HEK293 (cell line): Measurements from ENCODE around the gene SOCS1.
A peak's percentile ranks its signal among the peaks of the same experiment; 100 is the strongest.

ENCODE experiments used
- CTCF ChIA-PET: fragments of 350-600 bp; formaldehyde crosslinking; extraction: SDS; loops from one replicate; lab custom pipeline; 2021; ENCODE audit warnings: antibody characterized with exemption; lab: Yijun Ruan, JAX
- POLR2A ChIA-PET: fragments of 300-600 bp; formaldehyde crosslinking; extraction: SDS; loops from one replicate; lab custom pipeline; 2020; ENCODE audit warnings: antibody characterized with exemption, inconsistent platforms; lab: Yijun Ruan, JAX
- H3K27ac ChIP-seq: fragments of 200-500 bp; sonication (Bioruptor generic); 2 replicates; pipeline ENCODE4 v1.5.1; 2014; ENCODE audit warnings: low read depth, low read length, control low read depth, inconsistent platforms; ENCODE audit errors: extremely low read depth
- H3K36me3 ChIP-seq, 2 experiments: fragments of 200-500 bp in 1 of 2; sonication (Bioruptor generic) in 1 of 2; 1 replicate in 1 of 2; 2 replicates in 1 of 2; pipeline ENCODE4 v1.5.1; 2014 to 2017; ENCODE audit warnings: inconsistent platforms in 2 of 2, low read length in 2 of 2; ENCODE audit not compliant: control insufficient read depth in 2 of 2, insufficient read depth in 1 of 2
- H3K4me1 ChIP-seq: fragments of 200-500 bp; sonication (Bioruptor generic); 2 replicates; pipeline ENCODE4 v1.5.1; 2014; ENCODE audit warnings: mild to moderate bottlenecking, low read length, inconsistent platforms; ENCODE audit not compliant: control insufficient read depth, insufficient read depth
- H3K4me3 ChIP-seq: 2 replicates; pipeline ENCODE4 v1.5.1; 2011; ENCODE audit warnings: low read depth, mild to moderate bottlenecking, control low read depth, low read length, moderate library complexity
- H3K9me3 ChIP-seq: fragments of 200-500 bp; sonication (Bioruptor generic); 2 replicates; pipeline ENCODE4 v1.5.1; 2014; ENCODE audit warnings: low read depth, low read length, inconsistent platforms; ENCODE audit not compliant: control insufficient read depth, insufficient read depth
- GFI1B ChIP-seq: fragments of 450-650 bp; formaldehyde crosslinking; IDR thresholded peaks from 2 replicates; pipeline ENCODE4 v1.5.1; 2016; ENCODE audit warnings: missing biosample characterization, missing genetic modification characterization
- GLIS1 ChIP-seq: fragments of 450-650 bp; formaldehyde crosslinking; IDR thresholded peaks from 2 replicates; pipeline ENCODE4 v1.5.1; 2016; ENCODE audit warnings: missing biosample characterization, missing genetic modification characterization
- KLF7 ChIP-seq: fragments of 450-650 bp; formaldehyde crosslinking; IDR thresholded peaks from 2 replicates; pipeline ENCODE4 v1.5.1; 2016; ENCODE audit warnings: missing biosample characterization, missing genetic modification characterization, borderline replicate concordance
- MYNN ChIP-seq: fragments of 450-650 bp; formaldehyde crosslinking; IDR thresholded peaks from 2 replicates; pipeline ENCODE4 v1.5.1; 2016; ENCODE audit warnings: missing biosample characterization, missing genetic modification characterization, borderline replicate concordance
- SALL2 ChIP-seq: fragments of 450-650 bp; formaldehyde crosslinking; IDR thresholded peaks from 2 replicates; pipeline ENCODE4 v1.5.0; 2017; ENCODE audit warnings: missing biosample characterization, mild to moderate bottlenecking, missing genetic modification characterization, borderline replicate concordance
- SCRT2 ChIP-seq: fragments of 450-650 bp; formaldehyde crosslinking; IDR thresholded peaks from 2 replicates; pipeline ENCODE4 v1.5.1; 2016; ENCODE audit warnings: missing biosample characterization, missing genetic modification characterization
- TSHZ1 ChIP-seq: fragments of 450-650 bp; formaldehyde crosslinking; IDR thresholded peaks from 2 replicates; pipeline ENCODE4 v1.5.1; 2016; ENCODE audit warnings: missing biosample characterization, missing genetic modification characterization, borderline replicate concordance
- WT1 ChIP-seq: fragments of 450-650 bp; formaldehyde crosslinking; IDR thresholded peaks from 2 replicates; pipeline ENCODE4 v1.5.1; 2016; ENCODE audit warnings: missing biosample characterization, missing genetic modification characterization
- ZBTB48 ChIP-seq: fragments of 450-650 bp; formaldehyde crosslinking; IDR thresholded peaks from 2 replicates; pipeline ENCODE4 v1.5.1; 2016; ENCODE audit warnings: missing biosample characterization, missing genetic modification characterization
- ZBTB7A ChIP-seq: fragments of 450-650 bp; formaldehyde crosslinking; IDR thresholded peaks from 2 replicates; pipeline ENCODE4 v1.5.1; 2016; ENCODE audit warnings: low read depth, missing biosample characterization, missing genetic modification characterization
- ZEB2 ChIP-seq: fragments of 450-650 bp; formaldehyde crosslinking; IDR thresholded peaks from 2 replicates; pipeline ENCODE4 v1.5.1; 2016; ENCODE audit warnings: missing biosample characterization, missing genetic modification characterization
- ZFP69B ChIP-seq: fragments of 450-650 bp; formaldehyde crosslinking; IDR thresholded peaks from 2 replicates; pipeline ENCODE4 v1.5.1; 2016; ENCODE audit warnings: missing biosample characterization, missing genetic modification characterization
- ZNF10 ChIP-seq: fragments of 450-650 bp; formaldehyde crosslinking; IDR thresholded peaks from 2 replicates; pipeline ENCODE4 v1.5.1; 2017; ENCODE audit warnings: missing biosample characterization, missing genetic modification characterization
- ZNF140 ChIP-seq: fragments of 450-650 bp; formaldehyde crosslinking; IDR thresholded peaks from 2 replicates; pipeline ENCODE4 v1.5.1; 2016; ENCODE audit warnings: missing biosample characterization, missing genetic modification characterization
- ZNF146 ChIP-seq: fragments of 450-650 bp; formaldehyde crosslinking; IDR thresholded peaks from 2 replicates; pipeline ENCODE4 v1.5.1; 2016; ENCODE audit warnings: missing biosample characterization, missing genetic modification characterization
- ZNF211 ChIP-seq: fragments of 450-650 bp; formaldehyde crosslinking; IDR thresholded peaks from 2 replicates; pipeline ENCODE4 v1.5.1; 2016; ENCODE audit warnings: low read depth, missing biosample characterization, missing genetic modification characterization
- ZNF221 ChIP-seq: fragments of 450-650 bp; formaldehyde crosslinking; IDR thresholded peaks from 2 replicates; pipeline ENCODE4 v1.5.1; 2017; ENCODE audit warnings: missing biosample characterization, missing genetic modification characterization, borderline replicate concordance
- ZNF24 ChIP-seq: fragments of 450-650 bp; formaldehyde crosslinking; IDR thresholded peaks from 2 replicates; pipeline ENCODE4 v1.5.1; 2016; ENCODE audit warnings: missing biosample characterization, missing genetic modification characterization
- ZNF248 ChIP-seq: fragments of 450-650 bp; formaldehyde crosslinking; IDR thresholded peaks from 2 replicates; pipeline ENCODE4 v1.5.1; 2017; ENCODE audit warnings: missing biosample characterization, missing genetic modification characterization
- ZNF335 ChIP-seq: fragments of 450-650 bp; formaldehyde crosslinking; conservative IDR thresholded peaks from 2 replicates; pipeline ENCODE4 v1.5.1; 2016; ENCODE audit warnings: missing biosample characterization, missing genetic modification characterization
- ZNF362 ChIP-seq: fragments of 450-650 bp; formaldehyde crosslinking; IDR thresholded peaks from 2 replicates; pipeline ENCODE4 v1.5.1; 2016; ENCODE audit warnings: missing biosample characterization, missing genetic modification characterization
- ZNF473 ChIP-seq: fragments of 450-650 bp; formaldehyde crosslinking; IDR thresholded peaks from 2 replicates; pipeline ENCODE4 v1.5.1; 2017; ENCODE audit warnings: missing biosample characterization, missing genetic modification characterization
- ZNF529 ChIP-seq: fragments of 450-650 bp; formaldehyde crosslinking; IDR thresholded peaks from 2 replicates; pipeline ENCODE4 v1.5.1; 2017; ENCODE audit warnings: missing genetic modification characterization, missing biosample characterization; ENCODE audit not compliant: insufficient replicate concordance
- ZNF530 ChIP-seq: fragments of 450-650 bp; formaldehyde crosslinking; IDR thresholded peaks from 2 replicates; pipeline ENCODE4 v1.5.1; 2016; ENCODE audit warnings: low read depth, missing biosample characterization, missing genetic modification characterization
- ZNF561 ChIP-seq: fragments of 450-650 bp; IDR thresholded peaks from 2 replicates; pipeline ENCODE4 v1.5.1; 2018; ENCODE audit warnings: missing biosample characterization, missing genetic modification characterization, borderline replicate concordance
- ZNF692 ChIP-seq: fragments of 450-650 bp; formaldehyde crosslinking; IDR thresholded peaks from 2 replicates; pipeline ENCODE4 v1.5.1; 2016; ENCODE audit warnings: missing biosample characterization, missing genetic modification characterization
- ZSCAN18 ChIP-seq: fragments of 450-650 bp; formaldehyde crosslinking; IDR thresholded peaks from 2 replicates; pipeline ENCODE4 v1.5.1; 2016; ENCODE audit warnings: missing biosample characterization, missing genetic modification characterization
- TF ChIP-seq, protein P1 (sequence below): fragments of 450-650 bp; formaldehyde crosslinking; IDR thresholded peaks from 2 replicates; pipeline ENCODE4 v1.5.1; 2016; ENCODE audit warnings: missing biosample characterization, missing genetic modification characterization

SOCS1 gene

GRCh38 chr16:11254913-11255736 lies 879 bp downstream of the SOCS1 start:
- peak overlapping the region; percentile 54 for H3K4me3 ChIP-seq
- peaks cover 5% of the 10 kb centered on the region; the same call in 1 of the 2 replicates for H3K4me1 ChIP-seq
- ChIA-PET POLR2A (interaction anchor here (0.5 to 2.5 kb wide), 54 partner anchors 11 to 584 kb away, joined by 3 to 19 read pairs (median 4); partner anchors contain the start of genes CLEC16A, DEXI, PRM2 and PRM3), CTCF (interaction anchor here (0.5 to 6.8 kb wide), 30 partner anchors 9 to 1215 kb away, joined by 3 to 58 read pairs (median 4); partner anchors contain the start of gene CLEC16A)
- no peak overlapping the region for H3K27ac ChIP-seq
- no peaks in the 10 kb centered on the region for H3K36me3 ChIP-seq
- no peaks in the 10 kb centered on the region for H3K9me3 ChIP-seq
- TF ChIP-seq ZNF362 (no peak), ZNF211 (tag by site-specific recombination) (no peak), ZNF221 (tag by site-specific recombination) (no peak), GFI1B (tag by site-specific recombination) (no peak), ZNF473 (tag by site-specific recombination) (no peak), ZNF561 (tag by site-specific recombination) (no peak), MYNN (no peak), ZNF140 (tag by site-specific recombination) (no peak), ZNF146 (tag by site-specific recombination) (no peak), KLF7 (tag by site-specific recombination) (no peak), ZNF529 (tag by site-specific recombination) (no peak), GLIS1 (tag by site-specific recombination) (peak; percentile 60; the same call in 1 of the 2 replicates), ZBTB48 (tag by site-specific recombination) (no peak), ZFP69B (tag by site-specific recombination) (no peak), ZEB2 (tag by site-specific recombination) (peak; percentile 83), ZNF335 (no peak), ZNF248 (tag by site-specific recombination) (no peak), SALL2 (no peak), ZNF692 (tag by site-specific recombination) (no peak), WT1 (tag by site-specific recombination) (no peak), ZSCAN18 (tag by site-specific recombination) (no peak), TSHZ1 (tag by site-specific recombination) (no peak), ZNF24 (tag by site-specific recombination) (no peak), ZNF10 (tag by site-specific recombination) (no peak), ZNF530 (no peak), ZBTB7A (tag by site-specific recombination) (no peak), SCRT2 (tag by site-specific recombination) (no peak)
- TF ChIP-seq, protein P1, sequence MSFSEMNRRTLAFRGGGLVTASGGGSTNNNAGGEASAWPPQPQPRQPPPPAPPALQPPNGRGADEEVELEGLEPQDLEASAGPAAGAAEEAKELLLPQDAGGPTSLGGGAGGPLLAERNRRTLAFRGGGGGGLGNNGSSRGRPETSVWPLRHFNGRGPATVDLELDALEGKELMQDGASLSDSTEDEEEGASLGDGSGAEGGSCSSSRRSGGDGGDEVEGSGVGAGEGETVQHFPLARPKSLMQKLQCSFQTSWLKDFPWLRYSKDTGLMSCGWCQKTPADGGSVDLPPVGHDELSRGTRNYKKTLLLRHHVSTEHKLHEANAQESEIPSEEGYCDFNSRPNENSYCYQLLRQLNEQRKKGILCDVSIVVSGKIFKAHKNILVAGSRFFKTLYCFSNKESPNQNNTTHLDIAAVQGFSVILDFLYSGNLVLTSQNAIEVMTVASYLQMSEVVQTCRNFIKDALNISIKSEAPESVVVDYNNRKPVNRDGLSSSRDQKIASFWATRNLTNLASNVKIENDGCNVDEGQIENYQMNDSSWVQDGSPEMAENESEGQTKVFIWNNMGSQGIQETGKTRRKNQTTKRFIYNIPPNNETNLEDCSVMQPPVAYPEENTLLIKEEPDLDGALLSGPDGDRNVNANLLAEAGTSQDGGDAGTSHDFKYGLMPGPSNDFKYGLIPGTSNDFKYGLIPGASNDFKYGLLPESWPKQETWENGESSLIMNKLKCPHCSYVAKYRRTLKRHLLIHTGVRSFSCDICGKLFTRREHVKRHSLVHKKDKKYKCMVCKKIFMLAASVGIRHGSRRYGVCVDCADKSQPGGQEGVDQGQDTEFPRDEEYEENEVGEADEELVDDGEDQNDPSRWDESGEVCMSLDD, result no peak
